ENCODE data around the gene GMDS. TPM values are rescaled to one million over a fixed set of nuclear protein-coding genes. Genes with fewer than 3 reads are reported as not detected.

Gene GMDS
- total and polyA plus RNA-seq, 2 of the 4 experiments (the other 2 are of a cell fraction) = 7.3 to 21.9 TPM

- Histone ChIP-seq H2BK120ac (ENCODE audit: low read depth, low read length) (peak overlapping the region; percentile 90), H3K56ac (ENCODE audit: extremely low read depth, insufficient read depth, low read length) (peak overlapping the region; percentile 61; the same call in 1 of the 2 replicates), H3K4me2 (ENCODE audit: low read depth, low read length) (peak overlapping the region; percentile 56), H3K79me1 (ENCODE audit: low read depth in 1 of 2, low read length in 2 of 2) (peaks cover 0 to 10% of the 10 kb centered on the region in 2 experiments; a peak in 1 of 4 replicates), H4K8ac (ENCODE audit: low read depth in 2 of 2, low read length in 2 of 2) (peak overlapping the region; percentile 13 to 71; a peak in 2 of 4 replicates), H3K4me3 (ENCODE audit: insufficient read depth, low read depth, low read length) (no peak overlapping the region), H3K4ac (ENCODE audit: low read depth, low read length) (peak overlapping the region; percentile 91), H4K5ac (ENCODE audit: low read depth, low read length) (peak overlapping the region; percentile 76; the same call in 1 of the 2 replicates), H4K91ac (ENCODE audit: insufficient read depth, low read depth, low read length) (peak overlapping the region; percentile 73; the same call in 1 of the 2 replicates), H4K20me1 (ENCODE audit: insufficient read depth, low read length) (peaks cover 11% of the 10 kb centered on the region; the same call in 1 of the 2 replicates), H2AK5ac (ENCODE audit: low read depth, low read length) (peak overlapping the region; percentile 97), H3K18ac (ENCODE audit: low read depth, low read length) (peak overlapping the region; percentile 69), H3K14ac (replicated peaks; ENCODE audit: low read depth, low read length) (peak overlapping the region; percentile 48; the same call in 1 of the 2 replicates), H3K23ac (ENCODE audit: low read depth, low read length) (peak overlapping the region; percentile 72), H2AFZ (replicated peaks; ENCODE audit: low read length, poor library complexity) (no peak overlapping the region), H3K27ac (ENCODE audit: insufficient read depth, low read length) (peak overlapping the region; percentile 83), H2BK5ac (ENCODE audit: low read depth, low read length, poor library complexity, severe bottlenecking) (peak overlapping the region; percentile 81), H3K36me3 (ENCODE audit: control insufficient read depth, insufficient read depth, low read length) (no peaks in the 10 kb centered on the region), H2AK9ac (replicated peaks; ENCODE audit: low read depth, low read length, poor library complexity) (no peak overlapping the region), H3K9ac (ENCODE audit: low read depth, low read length) (0 out of 2 replicates have a peak overlapping the region, but pooled peaks have one; percentile 37), H2BK15ac (ENCODE audit: low read depth, low read length) (peak overlapping the region; percentile 97; the same call in 2 of the 3 replicates), H2BK20ac (ENCODE audit: low read depth, low read length) (peak overlapping the region; percentile 80), H3K4me1 (ENCODE audit: control insufficient read depth, insufficient read depth, low read length) (peaks cover 14% of the 10 kb centered on the region), H3K9me1 (ENCODE audit: insufficient read depth, low read length) (peaks cover 20% of the 10 kb centered on the region), H3K27me3 (ENCODE audit: control insufficient read depth, insufficient read depth, low read length) (no peaks in the 10 kb centered on the region), H3K9me3 (ENCODE audit: control insufficient read depth, insufficient read depth, low read length) (no peaks in the 10 kb centered on the region)
- POLR2A ChIA-PET (ENCODE audit: unreplicated experiment) = interaction anchor here (1.5 kb wide), 1 partner anchor 16 kb away, joined by 3 read pairs; no protein-coding TSS in a partner anchor
- intact Hi-C loops (cut with micrococcal nuclease) = loop anchor here (1.0 to 5.0 kb wide), 6 partner anchors 14 to 948 kb away; partner anchors contain the start of gene FOXC1
- CTCF ChIA-PET = interaction anchor here (0.6 to 1.5 kb wide), 7 partner anchors 13 to 373 kb away, joined by 3 to 9 read pairs (median 3); no protein-coding TSS in a partner anchor
- in situ Hi-C loops (cut with MboI; ENCODE audit: low sequenced_read_pairs) = no loop called here
- ATAC-seq (ENCODE audit: low read depth) = peak; percentile 89
- WGBS, 2 experiments (ENCODE audit: extremely low coverage in 2 of 2, insufficient read length in 1 of 2) = no CpG with 5 or more reads among the region's 9 CpGs
- BruUV-seq (replicated peaks) = no TSS peak
- dilution Hi-C loops (cut with HindIII; ENCODE audit: low sequenced_read_pairs, unreplicated experiment) = no loop called here
- DNase-seq = peak; percentile 96
- 0 out of 2 replicates have a peak, but pooled peaks have one; percentile 21 for TF ChIP-seq SMC3 (IDR thresholded peaks at IDR 0.05; ENCODE audit: low read depth, low read length)
- TF ChIP-seq ELK1 (IDR thresholded peaks at IDR 0.05; ENCODE audit: borderline replicate concordance, low read depth, low read length) = no peak
- TF ChIP-seq FOS (IDR thresholded peaks at IDR 0.05; ENCODE audit: low read depth, low read length) = peak; percentile 34; the same call in 1 of the 2 replicates
- TF ChIP-seq CEBPB (IDR thresholded peaks at IDR 0.05; ENCODE audit: low read depth, low read length) = peak; percentile 69; the same call in 1 of the 2 replicates
- TF ChIP-seq MAFK (IDR thresholded peaks at IDR 0.05; ENCODE audit: low read depth, low read length) = peak; percentile 47; the same call in 1 of the 2 replicates
- 0 out of 2 replicates have a peak, but pooled peaks have one; percentile 7 for TF ChIP-seq USF2 (IDR thresholded peaks at IDR 0.05; ENCODE audit: low read depth, low read length)
- TF ChIP-seq CHD1 (IDR thresholded peaks at IDR 0.05; ENCODE audit: low read depth, low read length) = no peak
- TF ChIP-seq RCOR1 (IDR thresholded peaks at IDR 0.05; ENCODE audit: insufficient replicate concordance, low read length) = peak; percentile 13
- no peak; the same call in 1 of the 2 replicates for TF ChIP-seq POLR2A (IDR thresholded peaks at IDR 0.05; ENCODE audit: low read depth, low read length)
- TF ChIP-seq BHLHE40 (IDR thresholded peaks at IDR 0.05; ENCODE audit: low read depth, low read length) = peak; percentile 41; the same call in 1 of the 2 replicates
- peak; percentile 19; the same call in 1 of the 2 replicates for TF ChIP-seq RAD21 (IDR thresholded peaks at IDR 0.05; ENCODE audit: low read length)
Observed at GRCh38 chr6:1686117-1687098, 559.0 kb downstream of the GMDS start.
